ENCODE measurements around the gene HS3ST6. TPM values are rescaled to one million over a fixed set of nuclear protein-coding genes. Genes with fewer than 3 reads are reported as not detected.
"Not testable (repeated sequence)": the region's sequence is repeated elsewhere in the genome, so short reads cannot be mapped to it uniquely, and the experiment has no call there.

HS3ST6 gene
- total RNA-seq, 3 donors from 2014 or later, result not detected

- Histone ChIP-seq H3K27me3 (no peaks in the 10 kb centered on the region), H3K9me3 (no peaks in the 10 kb centered on the region), H3K4me3 (no peak overlapping the region), H3K4me1 (no peaks in the 10 kb centered on the region), H3K27ac (no peak overlapping the region), H3K36me3 (no peaks in the 10 kb centered on the region)
- TF ChIP-seq POLR2AphosphoS5 (IDR thresholded peaks at IDR 0.05) (no peak), POLR2A (IDR thresholded peaks at IDR 0.05) (no peak), CTCF (IDR thresholded peaks at IDR 0.05) (no peak)
- intact Hi-C loops (cut with DNase I; ENCODE audit: low total_unique reads), result no loop called here
- DNase-seq (ENCODE audit: low spot score in 2 of 2), result peak in 1 of 2 donors; percentile 35
Observed at GRCh38 chr16:1887711-1888354, 30.4 kb downstream of the HS3ST6 start.

GRCh38 chr16:1884889-1885288 is 33.3 kb downstream of the HS3ST6 start:
- no peaks in the 10 kb centered on the region for H3K4me1 ChIP-seq
- H3K27me3 ChIP-seq, result no peaks in the 10 kb centered on the region
- H3K27ac ChIP-seq, result no peak overlapping the region
- intact Hi-C loops (cut with DNase I; ENCODE audit: low total_unique reads), result no loop called here
- no peaks in the 10 kb centered on the region for H3K36me3 ChIP-seq
- DNase-seq (ENCODE audit: low spot score in 2 of 2), result peak in 1 of 2 donors; percentile 27
- no peak overlapping the region for H3K4me3 ChIP-seq
- TF ChIP-seq POLR2A (IDR thresholded peaks at IDR 0.05) (no peak), POLR2AphosphoS5 (IDR thresholded peaks at IDR 0.05) (no peak), CTCF (IDR thresholded peaks at IDR 0.05) (no peak)
- H3K9me3 ChIP-seq, result no peaks in the 10 kb centered on the region

- Histone ChIP-seq H3K4me3 (no peak overlapping the region), H3K27ac (no peak overlapping the region), H3K9me3 (no peaks in the 10 kb centered on the region), H3K27me3 (no peaks in the 10 kb centered on the region), H3K4me1 (no peaks in the 10 kb centered on the region), H3K36me3 (no peaks in the 10 kb centered on the region)
- intact Hi-C loops (cut with DNase I; ENCODE audit: low total_unique reads), result no loop called here
- no peak for TF ChIP-seq CTCF (IDR thresholded peaks at IDR 0.05)
- no peak for DNase-seq (ENCODE audit: low spot score in 2 of 2)
Observed at GRCh38 chr16:1884155-1884760, 34.0 kb downstream of the HS3ST6 start.

GRCh38 chr16:1881172-1881571 is 37.0 kb downstream of the HS3ST6 start:
- H3K4me1 ChIP-seq; DNase-seq (ENCODE audit: low spot score in 2 of 2); H3K27ac ChIP-seq; intact Hi-C loops (cut with DNase I; ENCODE audit: low total_unique reads); H3K4me3 ChIP-seq; H3K36me3 ChIP-seq; H3K27me3 ChIP-seq; H3K9me3 ChIP-seq: not testable (repeated sequence)

- intact Hi-C loops (cut with DNase I; ENCODE audit: low total_unique reads), result no loop called here
- Histone ChIP-seq H3K9me3 (no peaks in the 10 kb centered on the region), H3K4me1 (no peaks in the 10 kb centered on the region), H3K4me3 (no peak overlapping the region), H3K27me3 (no peaks in the 10 kb centered on the region), H3K27ac (no peak overlapping the region), H3K36me3 (no peaks in the 10 kb centered on the region)
- no peak for TF ChIP-seq POLR2A (IDR thresholded peaks at IDR 0.05)
- TF ChIP-seq POLR2AphosphoS5 (IDR thresholded peaks at IDR 0.05), result no peak
- TF ChIP-seq CTCF (IDR thresholded peaks at IDR 0.05), result no peak
- no peak for DNase-seq (ENCODE audit: low spot score in 2 of 2)
Observed at GRCh38 chr16:1879477-1879876, 38.7 kb downstream of the HS3ST6 start.

All from breast epithelium (tissue), 4 donors.